ENCODE data around the gene C16orf96. TPM values are rescaled to one million over a fixed set of nuclear protein-coding genes. Genes with fewer than 3 reads are reported as not detected.

C16orf96 gene
- total and polyA plus RNA-seq, 10 donors = 0.06 to 0.33 (median 0.21) TPM

DNA sequence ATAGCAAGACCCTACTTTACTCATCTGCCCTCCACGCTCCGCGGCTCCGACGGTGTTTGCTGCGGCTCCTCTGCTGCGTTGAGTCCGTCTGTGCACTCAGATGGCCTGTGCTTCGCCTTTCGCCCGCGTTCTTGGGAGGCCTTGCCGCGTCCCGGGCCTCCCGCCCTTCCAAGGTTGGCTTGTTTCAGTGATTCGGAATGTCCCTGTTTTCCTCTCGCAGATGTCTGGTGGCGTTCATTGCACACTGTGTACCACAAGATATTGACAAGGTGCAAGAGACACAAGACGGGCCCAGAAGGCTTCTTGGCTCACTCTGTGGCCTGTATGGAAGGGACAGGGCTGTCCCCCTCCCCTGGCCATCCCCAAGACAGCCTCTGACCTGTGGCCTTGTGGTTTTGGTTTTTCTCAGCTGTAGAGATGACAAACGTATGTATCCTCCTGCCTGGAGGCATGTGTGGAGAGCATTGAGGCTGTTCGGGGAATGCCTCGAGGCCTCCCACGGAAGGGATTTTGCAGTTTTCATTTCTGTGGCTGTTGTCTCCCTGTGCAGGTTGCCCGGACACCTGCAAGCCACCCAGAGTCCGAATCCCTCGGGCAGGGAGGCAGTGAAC, 83.9 kb downstream of the C16orf96 start:
- Histone ChIP-seq H3K9me3 (no peaks in the 10 kb centered on the region), H3K4me3 (no peak overlapping the region), H3K36me3 (peaks cover 0 to 75% (median 2%) of the 10 kb centered on the region in 6 donors), H3K27ac (peak overlapping the region in 6 of 8 donors; percentile 60 to 79 (median 72)), H3K27me3 (replicated peaks in 1 of 7) (no peaks in the 10 kb centered on the region), H3K4me1 (peaks cover 4 to 87% (median 44%) of the 10 kb centered on the region in 6 donors)
- WGBS, 5 donors = 70 to 91% (median 81%) methylated on average over 24 to 27 of the region's 27 CpGs
- TF ChIP-seq POLR2AphosphoS5 (IDR thresholded peaks at IDR 0.05) (peak in 2 of 3 donors; percentile 51 to 53), POLR2A (IDR thresholded peaks at IDR 0.05) (no peak)
- DNase-seq = no peak
- intact Hi-C loops (cut with DNase I; ENCODE audit: low total_unique reads) = no loop called here

DNA sequence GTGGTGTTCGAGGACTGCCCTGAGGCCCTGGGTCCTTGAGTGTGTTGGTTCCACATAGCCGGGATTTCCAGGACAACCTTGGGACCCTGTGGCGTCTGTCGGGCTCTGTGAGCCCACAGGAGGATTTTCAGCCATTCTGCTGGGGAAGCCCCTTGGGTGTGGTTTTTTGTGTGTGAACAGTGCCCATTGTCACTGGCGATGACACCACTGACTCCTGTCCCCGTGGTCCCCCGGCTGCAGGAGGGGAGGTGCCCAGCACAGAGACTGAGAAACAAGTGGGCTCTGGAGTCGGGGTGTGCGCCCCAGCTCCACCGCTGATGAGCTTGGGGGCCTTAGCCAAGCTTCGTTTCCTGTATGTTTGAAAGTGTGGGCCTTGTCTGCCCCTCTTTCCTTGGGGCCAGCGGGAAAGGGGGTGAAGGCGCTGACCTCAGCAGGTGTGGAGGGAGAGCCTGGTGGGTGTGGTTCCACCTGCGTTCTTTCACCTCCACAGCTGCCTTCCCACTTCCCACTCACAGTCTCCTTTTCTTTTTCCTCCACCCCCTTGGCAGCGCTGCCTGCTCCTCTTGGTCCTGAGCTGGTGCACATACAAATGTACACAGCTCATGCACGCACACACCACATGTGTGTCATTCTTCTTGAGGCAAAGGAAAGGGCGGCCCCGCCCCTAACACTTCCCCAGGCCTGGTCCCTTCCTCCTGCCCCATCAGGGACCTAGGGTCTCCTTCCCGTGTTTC, 84.6 kb downstream of the C16orf96 start:
- peaks cover 0 to 75% (median 0%) of the 10 kb centered on the region in 6 donors for H3K36me3 ChIP-seq
- no peak overlapping the region for H3K4me3 ChIP-seq
- no peak for TF ChIP-seq POLR2AphosphoS5 (IDR thresholded peaks at IDR 0.05)
- TF ChIP-seq, protein P1, sequence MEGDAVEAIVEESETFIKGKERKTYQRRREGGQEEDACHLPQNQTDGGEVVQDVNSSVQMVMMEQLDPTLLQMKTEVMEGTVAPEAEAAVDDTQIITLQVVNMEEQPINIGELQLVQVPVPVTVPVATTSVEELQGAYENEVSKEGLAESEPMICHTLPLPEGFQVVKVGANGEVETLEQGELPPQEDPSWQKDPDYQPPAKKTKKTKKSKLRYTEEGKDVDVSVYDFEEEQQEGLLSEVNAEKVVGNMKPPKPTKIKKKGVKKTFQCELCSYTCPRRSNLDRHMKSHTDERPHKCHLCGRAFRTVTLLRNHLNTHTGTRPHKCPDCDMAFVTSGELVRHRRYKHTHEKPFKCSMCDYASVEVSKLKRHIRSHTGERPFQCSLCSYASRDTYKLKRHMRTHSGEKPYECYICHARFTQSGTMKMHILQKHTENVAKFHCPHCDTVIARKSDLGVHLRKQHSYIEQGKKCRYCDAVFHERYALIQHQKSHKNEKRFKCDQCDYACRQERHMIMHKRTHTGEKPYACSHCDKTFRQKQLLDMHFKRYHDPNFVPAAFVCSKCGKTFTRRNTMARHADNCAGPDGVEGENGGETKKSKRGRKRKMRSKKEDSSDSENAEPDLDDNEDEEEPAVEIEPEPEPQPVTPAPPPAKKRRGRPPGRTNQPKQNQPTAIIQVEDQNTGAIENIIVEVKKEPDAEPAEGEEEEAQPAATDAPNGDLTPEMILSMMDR (IDR thresholded peaks at IDR 0.05 in 8 of 11, conservative IDR thresholded peaks at IDR 0.05 in 3 of 11) = no peak
- TF ChIP-seq POLR2A (IDR thresholded peaks at IDR 0.05) = no peak
- intact Hi-C loops (cut with DNase I; ENCODE audit: low total_unique reads) = no loop called here
- no peak for DNase-seq
- peaks cover 4 to 79% (median 44%) of the 10 kb centered on the region in 6 donors for H3K4me1 ChIP-seq
- peak overlapping the region in 6 of 8 donors; percentile 60 to 79 (median 72) for H3K27ac ChIP-seq
- no peaks in the 10 kb centered on the region for H3K9me3 ChIP-seq
- WGBS, 5 donors = 70 to 79% (median 72%) methylated on average over 12 to 19 of the region's 19 CpGs
- H3K27me3 ChIP-seq (replicated peaks in 1 of 7) = no peaks in the 10 kb centered on the region

DNA sequence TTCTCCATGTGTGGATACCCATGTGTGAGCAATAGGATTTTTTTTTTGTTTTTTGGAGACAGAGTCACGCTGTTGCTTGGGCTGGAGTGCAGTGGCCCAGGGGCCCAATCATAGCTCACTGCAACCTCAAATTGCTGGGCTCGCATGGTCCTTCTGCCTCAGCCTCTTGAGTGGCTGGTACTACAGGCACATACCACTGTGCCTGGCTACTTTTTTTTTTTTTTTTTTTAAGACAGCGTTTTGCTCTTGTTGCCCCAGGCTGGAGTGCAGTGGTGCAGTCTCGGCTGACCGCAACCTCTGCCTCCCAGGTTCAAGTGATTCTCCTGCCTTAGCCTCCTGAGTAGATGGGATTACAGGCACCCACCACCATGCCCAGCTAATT, 85.2 kb downstream of the C16orf96 start:
- peaks cover 4 to 78% (median 41%) of the 10 kb centered on the region in 6 donors for H3K4me1 ChIP-seq
- intact Hi-C loops (cut with DNase I; ENCODE audit: low total_unique reads) = no loop called here
- H3K27ac ChIP-seq = peak overlapping the region in 5 of 8 donors; percentile 64 to 79 (median 73)
- peaks cover 0 to 75% (median 0%) of the 10 kb centered on the region in 6 donors for H3K36me3 ChIP-seq
- WGBS, 5 donors = 90 to 99% (median 90%) methylated on average over 5 of the region's 5 CpGs
- DNase-seq = no peak
- TF ChIP-seq, protein P1 (IDR thresholded peaks at IDR 0.05 in 8 of 11, conservative IDR thresholded peaks at IDR 0.05 in 3 of 11) = no peak
- TF ChIP-seq POLR2AphosphoS5 (IDR thresholded peaks at IDR 0.05) (no peak), POLR2A (IDR thresholded peaks at IDR 0.05) (no peak)
- no peaks in the 10 kb centered on the region for H3K27me3 ChIP-seq (replicated peaks in 1 of 7)
- no peak overlapping the region for H3K4me3 ChIP-seq
- no peaks in the 10 kb centered on the region for H3K9me3 ChIP-seq

DNA sequence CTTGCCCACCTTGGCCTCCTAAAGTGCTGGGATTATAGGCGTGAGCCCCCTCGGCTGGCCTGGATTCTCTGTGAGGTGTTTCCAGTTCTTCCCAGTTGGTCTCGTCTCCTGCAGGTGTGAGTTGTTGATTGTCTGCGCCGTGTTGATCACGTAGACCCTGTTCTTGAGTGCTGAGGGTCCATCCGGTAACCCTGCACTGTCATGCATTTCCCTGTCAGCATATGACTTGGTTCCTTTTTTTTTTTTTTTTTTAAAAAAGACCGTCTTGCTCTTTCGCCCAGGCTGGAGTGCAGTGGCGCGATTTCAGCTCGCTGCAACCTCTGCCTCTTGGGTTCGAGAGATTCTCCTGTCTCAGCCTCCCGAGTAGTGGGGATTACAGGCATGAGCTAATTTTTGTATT, 85.8 kb downstream of the C16orf96 start:
- peak overlapping the region in 6 of 8 donors; percentile 33 to 79 (median 72) for H3K27ac ChIP-seq
- peaks cover 0 to 75% (median 0%) of the 10 kb centered on the region in 6 donors for H3K36me3 ChIP-seq
- H3K9me3 ChIP-seq = no peaks in the 10 kb centered on the region
- TF ChIP-seq POLR2AphosphoS5 (IDR thresholded peaks at IDR 0.05) (no peak), POLR2A (IDR thresholded peaks at IDR 0.05) (no peak)
- TF ChIP-seq, protein P1 (IDR thresholded peaks at IDR 0.05 in 8 of 11, conservative IDR thresholded peaks at IDR 0.05 in 3 of 11) = no peak
- DNase-seq = no peak
- intact Hi-C loops (cut with DNase I; ENCODE audit: low total_unique reads) = no loop called here
- 43 to 63% (median 52%) methylated on average over 14 of the region's 14 CpGs for WGBS, 5 donors
- H3K4me1 ChIP-seq = peaks cover 4 to 78% (median 41%) of the 10 kb centered on the region in 6 donors
- H3K4me3 ChIP-seq = no peak overlapping the region
- no peaks in the 10 kb centered on the region for H3K27me3 ChIP-seq (replicated peaks in 1 of 7)

All from spleen (tissue), 11 donors.